ENCODE data around the gene TMEM61. TPM values are rescaled to one million over a fixed set of nuclear protein-coding genes. Genes with fewer than 3 reads are reported as not detected.

Gene TMEM61
- total RNA-seq, 1 donor from 2014 or later = not detected

DNA sequence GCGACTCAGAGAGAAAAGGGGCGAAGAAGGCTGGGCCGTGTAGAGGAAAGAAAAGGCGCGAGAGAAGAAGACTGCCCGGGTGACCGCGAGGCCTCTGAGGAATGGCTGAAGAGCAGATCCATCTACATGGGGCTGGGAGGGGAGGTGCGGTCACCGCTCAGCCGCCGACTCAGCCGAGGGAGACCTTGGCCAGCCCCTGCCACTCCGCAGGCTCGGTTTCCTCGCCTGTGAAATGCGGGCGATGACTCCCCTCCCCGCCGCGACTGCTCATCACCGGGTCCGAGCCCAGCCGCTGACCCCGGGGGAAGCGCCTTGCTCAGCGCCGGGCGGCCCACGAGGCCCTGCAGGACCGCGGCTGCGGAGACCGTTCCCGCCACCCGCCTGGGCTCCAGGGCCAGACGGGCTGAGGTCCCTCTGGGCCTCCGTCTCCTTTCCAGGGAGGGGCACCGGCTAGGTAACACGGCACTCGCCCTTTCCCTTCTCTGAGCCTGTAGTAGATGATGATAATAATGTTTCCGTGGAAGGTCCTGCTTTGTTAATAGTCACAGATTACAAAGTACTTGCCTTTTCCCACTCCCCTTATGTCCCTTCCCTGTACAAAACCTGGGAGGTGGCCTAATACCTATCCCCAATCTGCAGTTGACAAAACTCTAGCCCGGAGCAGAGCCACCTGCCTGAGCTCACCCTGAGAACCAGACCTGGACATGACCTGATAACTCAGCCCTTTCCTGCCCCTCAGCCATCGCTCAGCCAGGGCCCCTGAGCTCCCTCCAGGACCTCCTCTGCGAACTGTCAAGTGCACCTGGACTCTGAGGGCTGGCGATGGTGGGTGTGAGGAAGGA is 16.7 kb downstream of the TMEM61 start:
- no peaks in the 10 kb centered on the region for H3K9me3 ChIP-seq (ENCODE audit: insufficient read depth, low read depth, low read length)
- no peak overlapping the region for H3K9ac ChIP-seq (ENCODE audit: low read length)
- H3K9me3 Mint-ChIP-seq (ENCODE audit: unreplicated experiment) = no peaks in the 10 kb centered on the region
- peak overlapping the region; percentile 50 for H3K4me3 Mint-ChIP-seq (ENCODE audit: unreplicated experiment)
- peak; percentile 27 for DNase-seq (ENCODE audit: low read depth)
- H3K27ac Mint-ChIP-seq (ENCODE audit: unreplicated experiment) = no peak overlapping the region
- no peak overlapping the region for H3K27ac ChIP-seq (ENCODE audit: low read depth, low read length)
- peak overlapping the region; percentile 63 for H2AFZ ChIP-seq (ENCODE audit: low read depth, low read length)
- no peak overlapping the region for H3K4me3 ChIP-seq (ENCODE audit: insufficient read depth, low read depth, low read length)
- H3K27me3 Mint-ChIP-seq (ENCODE audit: low read depth, unreplicated experiment) = peaks cover 57% of the 10 kb centered on the region
- H3K79me2 ChIP-seq (ENCODE audit: insufficient read depth, low read length) = no peaks in the 10 kb centered on the region
- peak overlapping the region; percentile 61 for H3K4me2 ChIP-seq (ENCODE audit: low read length)
- H4K20me1 ChIP-seq (ENCODE audit: insufficient read depth, low read length) = no peaks in the 10 kb centered on the region
- H3K4me1 Mint-ChIP-seq (ENCODE audit: low read depth, unreplicated experiment) = peaks cover 5% of the 10 kb centered on the region
- H3K36me3 Mint-ChIP-seq (ENCODE audit: low read depth, unreplicated experiment) = peaks cover 1% of the 10 kb centered on the region
- H3K4me1 ChIP-seq (ENCODE audit: insufficient read depth, low read length) = peaks cover 7% of the 10 kb centered on the region
- H3K27me3 ChIP-seq (ENCODE audit: insufficient read depth, low read length) = peaks cover 30% of the 10 kb centered on the region
- no peaks in the 10 kb centered on the region for H3K36me3 ChIP-seq (ENCODE audit: insufficient read depth, low read length)
- no peak for TF ChIP-seq EZH2 (IDR thresholded peaks at IDR 0.05; ENCODE audit: insufficient read depth, low read length)
- no peak for TF ChIP-seq CTCF (IDR thresholded peaks at IDR 0.05; ENCODE audit: insufficient read depth, low read depth, low read length)
- no peak for FAIRE-seq

DNA sequence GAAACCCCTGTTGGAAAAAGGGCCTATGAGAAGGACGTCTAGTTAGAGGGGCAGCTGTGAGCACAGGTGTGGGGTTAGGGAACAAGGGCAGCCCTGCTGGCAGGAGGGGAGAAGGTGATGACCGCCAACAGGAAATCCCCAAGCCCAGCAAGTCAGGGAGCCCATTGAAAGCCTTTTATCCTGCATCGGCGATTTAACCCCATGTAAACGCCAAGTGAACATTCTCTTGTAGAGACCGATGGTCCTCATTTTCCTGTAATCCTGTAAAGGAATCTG is 17.2 kb downstream of the TMEM61 start:
- Mint-ChIP-seq H3K9me3 (ENCODE audit: unreplicated experiment) (no peaks in the 10 kb centered on the region), H3K4me3 (ENCODE audit: unreplicated experiment) (no peak overlapping the region)
- no peaks in the 10 kb centered on the region for H3K36me3 ChIP-seq (ENCODE audit: insufficient read depth, low read length)

More for the DNA sequence above, 17.2 kb downstream of the TMEM61 start:
- no peak for TF ChIP-seq CTCF (IDR thresholded peaks at IDR 0.05; ENCODE audit: insufficient read depth, low read depth, low read length)
- no peaks in the 10 kb centered on the region for H3K9me3 ChIP-seq (ENCODE audit: insufficient read depth, low read depth, low read length)
- Mint-ChIP-seq H3K4me1 (ENCODE audit: low read depth, unreplicated experiment) (peaks cover 5% of the 10 kb centered on the region), H3K27ac (ENCODE audit: unreplicated experiment) (no peak overlapping the region), H3K36me3 (ENCODE audit: low read depth, unreplicated experiment) (peaks cover 1% of the 10 kb centered on the region), H3K27me3 (ENCODE audit: low read depth, unreplicated experiment) (peaks cover 57% of the 10 kb centered on the region)
- FAIRE-seq (no peak), DNase-seq (ENCODE audit: low read depth) (no peak)
- H3K27ac ChIP-seq (ENCODE audit: low read depth, low read length) = no peak overlapping the region
- H3K4me2 ChIP-seq (ENCODE audit: low read length) = no peak overlapping the region
- no peak overlapping the region for H3K9ac ChIP-seq (ENCODE audit: low read length)
- H3K4me1 ChIP-seq (ENCODE audit: insufficient read depth, low read length) = peaks cover 7% of the 10 kb centered on the region
- H3K27me3 ChIP-seq (ENCODE audit: insufficient read depth, low read length) = peaks cover 34% of the 10 kb centered on the region
- no peak overlapping the region for H2AFZ ChIP-seq (ENCODE audit: low read depth, low read length)
- H3K79me2 ChIP-seq (ENCODE audit: insufficient read depth, low read length) = no peaks in the 10 kb centered on the region
- H4K20me1 ChIP-seq (ENCODE audit: insufficient read depth, low read length) = no peaks in the 10 kb centered on the region
- no peak overlapping the region for H3K4me3 ChIP-seq (ENCODE audit: insufficient read depth, low read depth, low read length)
